Measurements from ENCODE around the gene POLR2F.

POLR2F gene

GRCh38 chr22:37982938-37983859 lies 29.7 kb downstream of the POLR2F start:
- no peak for DNase-seq

- no peak for DNase-seq
Measured at GRCh38 chr22:37983860-37984791, 30.6 kb downstream of the POLR2F start, which contains the start of gene SOX10. SOX10 (minus strand) TSS chr22:37984555; CDS start chr22:37983784, 771 bp downstream.

DNA sequence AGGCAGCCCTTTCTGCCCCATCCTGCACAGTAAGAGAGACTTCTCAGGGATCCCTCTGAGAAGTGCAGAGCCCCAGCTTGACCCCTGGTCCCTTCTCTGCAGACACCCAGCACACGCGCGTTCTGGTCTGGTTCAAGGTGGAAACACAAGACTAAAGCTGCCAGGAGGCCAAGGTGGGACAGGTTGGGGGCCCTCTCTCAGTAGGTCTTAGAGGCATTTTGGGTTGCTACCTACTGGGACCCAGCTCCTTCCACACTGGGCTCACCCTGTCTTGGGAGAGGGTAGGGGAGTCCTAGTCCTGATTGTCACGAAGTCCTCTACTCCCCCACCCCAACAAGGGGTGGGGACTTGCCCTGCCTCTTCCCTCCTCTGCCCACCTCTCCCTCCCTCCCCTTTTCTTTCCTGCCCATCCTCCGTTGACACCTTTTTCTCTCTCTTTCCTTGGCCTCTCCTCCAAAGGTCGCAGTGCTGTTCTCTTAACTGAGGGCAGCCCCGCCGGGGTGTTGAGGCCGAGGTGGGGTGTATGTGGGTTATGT lies 31.6 kb downstream of the POLR2F start:
- no peak for DNase-seq

- no peak for DNase-seq
Measured at GRCh38 chr22:37985751-37986281, 32.3 kb downstream of the POLR2F start.

DNA sequence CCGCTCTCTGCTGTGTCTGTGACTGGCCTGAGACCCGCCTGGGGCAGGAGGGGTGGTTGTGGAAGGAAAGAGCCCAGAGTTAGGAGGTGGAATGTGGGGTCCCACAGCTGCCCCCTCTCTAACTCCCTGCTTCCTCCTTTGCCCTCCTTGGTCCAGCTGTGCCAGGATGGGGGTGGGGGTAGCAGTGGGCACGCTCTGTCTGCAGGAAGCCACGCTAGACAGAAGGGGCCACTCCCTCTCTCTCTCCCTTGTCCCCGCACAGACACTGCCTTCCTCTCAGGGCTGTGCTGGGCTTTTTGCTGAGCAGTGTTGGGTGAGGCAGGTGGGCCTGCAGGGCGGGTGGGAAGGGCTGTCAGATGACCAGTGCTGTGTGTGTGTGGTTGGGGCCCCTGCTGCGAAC lies 32.9 kb downstream of the POLR2F start:
- no peak for DNase-seq

DNA sequence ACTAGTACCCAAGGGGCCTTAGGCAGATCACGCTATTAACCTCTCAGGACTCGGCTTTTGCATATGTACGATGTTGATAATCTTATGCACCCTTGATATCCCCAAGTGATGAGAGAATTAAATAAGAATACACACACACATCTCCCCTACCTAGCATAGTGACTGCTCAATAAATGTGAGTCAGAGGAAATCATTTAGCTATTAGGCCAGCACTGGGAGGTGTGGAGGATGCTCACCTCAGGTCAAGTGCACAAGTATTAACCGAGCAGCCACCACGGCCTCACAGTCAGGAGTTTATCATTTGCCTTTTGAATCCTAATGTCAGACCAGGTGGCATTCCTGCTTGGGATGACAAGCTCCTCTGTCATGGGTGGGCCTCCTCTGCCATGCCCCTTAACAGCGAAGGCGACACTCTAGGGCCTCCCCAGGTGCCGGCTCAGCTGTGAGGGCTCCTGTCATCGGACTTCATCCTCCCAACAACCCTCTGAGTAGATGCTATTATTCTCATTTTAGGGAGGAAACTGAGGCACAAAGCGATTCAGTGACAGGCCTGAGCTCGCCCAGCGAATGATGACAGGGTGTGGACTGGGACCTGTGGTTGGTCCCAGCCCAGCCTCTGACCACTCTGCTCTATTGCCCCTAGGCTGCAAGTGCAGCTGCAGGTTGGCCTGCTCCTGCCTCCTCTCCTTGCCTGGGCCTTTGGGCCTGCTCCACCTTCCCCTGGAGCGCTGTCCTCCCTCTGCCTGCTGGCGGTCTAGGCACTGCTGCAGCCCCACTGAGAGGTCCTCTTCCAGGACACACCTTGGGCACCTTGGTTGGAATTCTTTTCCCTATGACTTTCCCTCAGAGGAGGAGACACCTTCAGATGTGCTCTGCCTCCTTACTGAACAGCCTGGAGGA lies 35.9 kb downstream of the POLR2F start:
- DNase-seq: no peak

DNA sequence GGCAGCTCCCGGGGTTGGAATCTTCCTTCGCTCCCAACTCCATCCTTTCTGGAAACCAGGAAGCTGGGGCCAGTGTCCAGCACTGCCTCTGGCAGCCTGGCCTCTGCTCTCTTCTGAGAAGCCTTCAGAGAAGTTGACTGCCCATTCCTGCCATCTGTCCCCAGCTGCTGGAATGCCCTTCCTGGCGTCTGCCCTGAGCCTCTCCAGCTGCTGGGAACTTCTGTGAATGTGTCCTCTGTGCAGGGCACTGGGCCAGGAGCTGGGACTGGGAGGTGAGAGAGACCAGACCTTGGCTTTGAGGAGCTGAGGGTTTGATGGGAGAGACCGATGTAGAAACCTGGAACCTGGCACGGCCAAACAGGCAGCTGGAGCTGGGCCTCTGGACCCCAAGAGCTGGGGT lies 36.8 kb downstream of the POLR2F start:
- DNase-seq: no peak

DNA sequence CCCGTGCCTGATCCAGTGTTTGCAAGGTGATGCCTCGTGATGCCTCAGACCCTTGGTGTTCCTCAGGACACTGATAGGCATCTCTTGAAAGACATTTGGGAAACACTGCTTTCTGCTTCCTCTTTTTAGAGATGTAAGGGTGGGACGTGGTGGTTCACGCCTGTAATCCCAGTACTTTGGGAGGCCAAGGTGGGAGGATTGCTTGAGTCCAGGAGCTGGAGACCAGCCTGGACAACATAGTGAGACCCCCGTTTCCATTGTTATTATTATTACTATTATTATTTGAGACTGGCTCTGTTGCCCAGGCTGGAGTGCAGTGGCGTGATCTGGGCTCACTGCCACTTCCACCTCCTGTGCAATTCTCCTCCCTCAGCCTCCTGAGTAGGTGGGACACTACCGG lies 37.4 kb downstream of the POLR2F start:
- no peak for DNase-seq

- no peak for DNase-seq
Measured at GRCh38 chr22:37991731-37992442, 38.4 kb downstream of the POLR2F start.

DNA sequence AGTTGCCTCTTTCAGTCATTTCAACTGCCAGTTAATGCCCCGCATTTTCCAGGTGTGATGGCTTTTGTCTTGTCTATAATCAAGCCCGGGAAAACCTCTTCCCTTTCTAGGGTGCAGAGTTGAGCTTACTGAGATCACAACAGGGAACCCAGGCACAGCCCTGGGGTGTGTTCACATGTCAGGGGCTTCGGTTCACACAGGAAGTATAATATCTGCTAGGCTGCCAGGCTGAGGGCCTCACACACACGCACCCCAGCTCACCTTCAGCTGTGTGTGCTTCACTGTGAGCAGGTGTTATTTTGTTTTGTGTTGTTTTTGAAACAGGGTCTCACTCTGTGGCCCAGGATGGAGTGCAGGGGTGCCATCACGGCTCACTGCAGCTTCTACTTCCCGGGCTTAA lies 40.5 kb downstream of the POLR2F start:
- DNase-seq: no peak

DNA sequence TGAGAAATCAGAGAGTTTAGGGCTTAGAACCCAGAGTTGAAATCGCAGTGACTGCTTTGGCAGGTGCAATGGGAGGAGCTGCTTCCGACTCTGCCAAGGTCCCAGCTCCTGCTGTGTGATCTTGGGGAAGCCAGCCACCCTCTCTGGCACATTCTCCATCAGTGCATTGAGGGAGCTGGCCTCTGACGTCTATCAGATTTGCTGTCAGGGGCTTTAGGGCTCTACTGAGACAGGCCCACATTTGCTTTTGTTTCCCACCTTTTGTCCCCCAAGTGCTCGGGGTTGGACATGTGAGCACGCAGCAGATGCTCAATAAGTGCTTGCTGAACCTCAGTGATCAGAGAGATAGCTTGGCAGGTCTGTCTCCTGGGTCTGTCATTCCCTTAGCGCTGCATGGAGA lies 41.5 kb downstream of the POLR2F start:
- DNase-seq: no peak

- DNase-seq: no peak
Measured at GRCh38 chr22:37995460-37995859, 42.0 kb downstream of the POLR2F start.

- no peak for DNase-seq
Measured at GRCh38 chr22:37996079-37996478, 42.6 kb downstream of the POLR2F start.

GRCh38 chr22:37996515-37997246 lies 43.2 kb downstream of the POLR2F start:
- DNase-seq: no peak

DNA sequence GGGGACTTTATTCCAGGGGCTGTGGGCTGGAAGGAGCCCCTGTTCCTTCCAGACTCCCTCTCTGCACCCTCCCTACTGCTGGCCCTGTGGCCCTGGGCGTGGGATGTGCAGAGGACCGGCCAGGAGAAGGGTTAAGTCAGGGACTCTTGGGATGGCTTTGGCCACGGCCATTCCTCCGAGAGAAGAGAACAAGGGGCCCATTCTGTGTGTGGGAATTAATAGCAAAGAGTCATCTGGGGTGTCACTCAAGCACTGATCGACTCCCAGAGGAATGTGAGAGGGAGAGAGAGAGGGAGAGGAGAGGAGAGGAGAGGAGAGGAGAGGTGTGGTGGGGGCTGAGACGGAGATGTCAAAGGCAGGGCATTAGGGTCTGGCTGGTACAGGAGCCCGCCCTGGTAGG lies 45.0 kb downstream of the POLR2F start:
- no peak for DNase-seq

DNA sequence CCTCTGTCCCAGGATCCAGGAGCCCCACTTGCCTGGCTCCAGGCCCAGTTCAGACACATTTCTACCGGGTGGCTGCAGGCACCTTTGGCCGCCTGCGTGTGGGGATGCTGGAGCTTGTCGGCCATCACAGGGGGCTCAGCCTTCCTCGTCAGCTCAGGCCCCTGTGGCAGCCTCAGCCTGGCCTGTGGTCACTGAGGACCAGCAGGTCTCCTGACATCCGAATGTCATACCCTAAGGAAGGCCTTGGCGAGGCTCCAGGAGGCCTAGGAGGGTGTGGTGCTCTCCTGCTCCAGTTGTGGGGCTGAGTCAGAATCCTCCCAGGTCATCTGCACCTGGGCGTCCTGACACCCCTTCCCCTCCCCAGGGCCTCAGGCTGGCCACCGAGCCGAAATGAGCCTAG lies 45.7 kb downstream of the POLR2F start:
- DNase-seq: no peak

GRCh38 chr22:37999640-38000272 lies 46.3 kb downstream of the POLR2F start:
- DNase-seq: peak; percentile 27

GRCh38 chr22:38005943-38006342 lies 52.4 kb downstream of the POLR2F start:
- DNase-seq: no peak

DNA sequence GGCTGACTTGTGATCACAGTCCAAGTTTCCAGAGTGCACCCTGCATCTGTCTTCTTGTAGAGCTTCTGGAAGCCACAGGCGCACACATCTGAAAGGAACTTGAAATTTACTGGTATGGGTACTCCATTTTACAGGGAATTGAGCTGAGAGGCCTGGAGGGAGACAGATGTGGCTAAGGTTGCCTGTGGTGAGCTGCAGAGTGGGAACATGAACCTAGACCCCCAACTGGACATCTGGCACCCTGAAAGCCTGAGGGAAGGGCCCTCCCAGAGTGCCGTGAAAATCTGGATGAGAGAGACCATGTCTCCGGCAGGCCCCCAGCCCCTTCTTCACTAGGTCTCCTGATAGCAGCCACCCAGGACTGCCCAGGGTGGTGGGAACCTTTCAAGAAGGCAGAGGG lies 53.4 kb downstream of the POLR2F start:
- DNase-seq: no peak

DNA sequence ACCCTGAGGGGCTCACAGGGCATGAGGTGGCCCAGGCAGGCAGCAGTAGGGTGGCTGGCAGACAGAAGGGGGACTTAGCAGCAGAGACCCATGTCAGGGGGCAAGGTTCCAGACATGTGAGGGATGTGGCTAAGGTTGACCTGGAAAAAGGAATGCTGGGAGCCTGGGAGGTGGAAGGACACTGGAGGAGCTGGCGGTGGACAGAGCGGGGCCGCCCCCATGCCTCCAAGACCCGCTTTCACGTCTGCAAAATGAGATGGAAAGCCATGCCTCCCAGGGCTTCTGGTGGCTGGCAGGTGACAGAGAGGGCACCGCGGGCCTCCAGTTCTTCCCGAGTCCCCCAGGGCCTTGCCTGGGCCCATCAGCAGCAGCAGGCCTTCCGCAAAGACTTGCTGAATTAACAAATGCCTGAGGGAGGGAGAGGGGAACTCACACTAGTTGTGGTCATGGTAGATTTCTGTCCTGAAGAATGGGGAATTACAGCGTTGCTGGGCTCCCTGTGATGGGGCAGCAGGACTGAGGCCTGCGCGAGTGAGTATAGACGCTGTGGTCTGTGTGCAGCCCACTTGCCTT lies 53.9 kb downstream of the POLR2F start:
- no peak for DNase-seq

Data from inflammatory macrophage treated with lipopolysaccharide for 4 hours (primary cell).